ENCODE results near the gene TOX3. TPM values are rescaled to one million over a fixed set of nuclear protein-coding genes. Genes with fewer than 3 reads are reported as not detected.

TOX3 gene
- total RNA-seq, 1 experiment from 2014 or later, result 16.6 TPM

DNA sequence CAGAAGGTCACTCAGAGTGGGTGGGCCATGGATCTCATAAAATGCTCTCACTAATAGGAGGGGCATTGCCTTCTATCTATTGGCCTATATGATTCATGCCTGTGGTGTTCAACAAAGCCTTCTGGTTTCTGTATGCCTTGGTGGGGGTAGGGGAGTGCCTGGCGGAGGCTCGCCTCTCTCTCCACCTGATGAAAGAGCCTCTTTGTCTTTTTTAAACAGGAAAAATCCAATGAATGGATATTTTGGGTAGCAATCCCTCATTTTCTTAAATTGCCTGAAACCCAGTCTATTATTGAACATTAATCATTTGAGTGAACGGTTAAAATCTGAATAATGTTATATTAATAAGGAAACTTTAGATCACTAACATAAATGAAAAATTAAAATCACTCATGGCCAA, 90.6 kb downstream of the TOX3 start:
- no peak for TF ChIP-seq EZH2 (IDR thresholded peaks at IDR 0.05; ENCODE audit: borderline replicate concordance, low read depth, low read length, poor library complexity, severe bottlenecking)
- TF ChIP-seq, protein P1, sequence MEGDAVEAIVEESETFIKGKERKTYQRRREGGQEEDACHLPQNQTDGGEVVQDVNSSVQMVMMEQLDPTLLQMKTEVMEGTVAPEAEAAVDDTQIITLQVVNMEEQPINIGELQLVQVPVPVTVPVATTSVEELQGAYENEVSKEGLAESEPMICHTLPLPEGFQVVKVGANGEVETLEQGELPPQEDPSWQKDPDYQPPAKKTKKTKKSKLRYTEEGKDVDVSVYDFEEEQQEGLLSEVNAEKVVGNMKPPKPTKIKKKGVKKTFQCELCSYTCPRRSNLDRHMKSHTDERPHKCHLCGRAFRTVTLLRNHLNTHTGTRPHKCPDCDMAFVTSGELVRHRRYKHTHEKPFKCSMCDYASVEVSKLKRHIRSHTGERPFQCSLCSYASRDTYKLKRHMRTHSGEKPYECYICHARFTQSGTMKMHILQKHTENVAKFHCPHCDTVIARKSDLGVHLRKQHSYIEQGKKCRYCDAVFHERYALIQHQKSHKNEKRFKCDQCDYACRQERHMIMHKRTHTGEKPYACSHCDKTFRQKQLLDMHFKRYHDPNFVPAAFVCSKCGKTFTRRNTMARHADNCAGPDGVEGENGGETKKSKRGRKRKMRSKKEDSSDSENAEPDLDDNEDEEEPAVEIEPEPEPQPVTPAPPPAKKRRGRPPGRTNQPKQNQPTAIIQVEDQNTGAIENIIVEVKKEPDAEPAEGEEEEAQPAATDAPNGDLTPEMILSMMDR (conservative IDR thresholded peaks at IDR 0.05; ENCODE audit: low read depth, low read length), result no peak
- no peak overlapping the region for H3K27ac ChIP-seq (ENCODE audit: low read depth, low read length, poor library complexity, severe bottlenecking)

DNA sequence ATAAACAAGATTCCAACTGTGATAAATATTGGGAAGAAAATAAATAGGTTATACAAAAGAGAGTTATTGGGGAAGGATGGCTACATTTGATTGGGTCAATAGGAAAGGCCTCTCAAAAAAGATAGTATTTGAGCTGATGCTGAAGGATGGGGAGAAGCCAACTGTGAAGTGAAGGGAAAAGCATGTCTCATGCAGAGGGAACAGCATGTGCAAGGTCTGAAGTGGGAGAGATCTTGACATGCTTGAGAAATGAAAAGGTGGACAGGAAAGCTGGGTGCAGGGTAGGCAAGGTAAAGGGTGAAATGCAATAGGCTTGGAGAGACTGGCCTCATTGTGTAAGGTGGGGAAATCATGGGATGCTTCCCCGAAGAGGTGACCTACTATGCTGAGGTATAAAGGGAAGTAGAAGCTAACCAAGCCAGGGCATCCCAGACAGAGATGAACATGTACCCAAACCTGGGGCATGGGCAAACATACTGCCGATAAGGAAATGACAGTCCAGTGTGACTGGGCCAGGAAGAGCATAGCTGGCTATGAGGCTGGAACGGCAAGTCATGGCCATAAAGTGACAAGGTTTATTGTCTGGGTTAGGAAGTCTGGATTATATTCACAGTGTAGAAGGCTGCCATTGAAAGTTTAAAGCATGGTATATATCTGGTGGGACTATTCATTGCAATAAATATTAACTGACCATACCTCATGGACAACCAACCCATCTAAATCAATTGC, 91.2 kb downstream of the TOX3 start:
- BruUV-seq (replicated peaks), result no TSS peak
- no peaks in the 10 kb centered on the region for H3K36me3 ChIP-seq (ENCODE audit: insufficient read depth, low read length, poor library complexity, severe bottlenecking)
- H3K4me3 ChIP-seq (ENCODE audit: low read depth, low read length, poor library complexity, severe bottlenecking), result no peak overlapping the region
- POLR2A ChIA-PET (ENCODE audit: low non-redundant PET), result no interaction called here
- no peaks in the 10 kb centered on the region for H3K9me3 ChIP-seq (ENCODE audit: low read depth, low read length, poor library complexity, severe bottlenecking)
- H3K27ac ChIP-seq (ENCODE audit: low read depth, low read length, poor library complexity, severe bottlenecking), result no peak overlapping the region
- peaks cover 31% of the 10 kb centered on the region for H3K4me1 ChIP-seq (ENCODE audit: insufficient read depth, low read length, poor library complexity, severe bottlenecking)
- TF ChIP-seq EZH2 (IDR thresholded peaks at IDR 0.05; ENCODE audit: borderline replicate concordance, low read depth, low read length, poor library complexity, severe bottlenecking), result no peak
- TF ChIP-seq, protein P1 (conservative IDR thresholded peaks at IDR 0.05; ENCODE audit: low read depth, low read length), result no peak
- CTCF ChIA-PET, result no interaction called here
- intact Hi-C loops (cut with micrococcal nuclease; ENCODE audit: unreplicated experiment), result loop anchor here (10.0 kb wide), 2 partner anchors 381 to 409 kb away; no protein-coding TSS in a partner anchor
- DNase-seq (ENCODE audit: low spot score), result no peak
- H3K27me3 ChIP-seq (replicated peaks; ENCODE audit: insufficient read depth, low read depth, low read length, poor library complexity), result no peaks in the 10 kb centered on the region

More for the DNA sequence above, 90.6 kb downstream of the TOX3 start:
- POLR2A ChIA-PET (ENCODE audit: low non-redundant PET), result no interaction called here
- CTCF ChIA-PET, result no interaction called here
- Histone ChIP-seq H3K27me3 (replicated peaks; ENCODE audit: insufficient read depth, low read depth, low read length, poor library complexity) (no peaks in the 10 kb centered on the region), H3K4me1 (ENCODE audit: insufficient read depth, low read length, poor library complexity, severe bottlenecking) (peaks cover 35% of the 10 kb centered on the region), H3K9me3 (ENCODE audit: low read depth, low read length, poor library complexity, severe bottlenecking) (no peaks in the 10 kb centered on the region), H3K4me3 (ENCODE audit: low read depth, low read length, poor library complexity, severe bottlenecking) (no peak overlapping the region), H3K36me3 (ENCODE audit: insufficient read depth, low read length, poor library complexity, severe bottlenecking) (no peaks in the 10 kb centered on the region)
- intact Hi-C loops (cut with micrococcal nuclease; ENCODE audit: unreplicated experiment), result loop anchor here (10.0 kb wide), 2 partner anchors 382 to 408 kb away; no protein-coding TSS in a partner anchor
- BruUV-seq (replicated peaks), result no TSS peak
- no peak for DNase-seq (ENCODE audit: low spot score)

- intact Hi-C loops (cut with micrococcal nuclease; ENCODE audit: unreplicated experiment), result loop anchor here (5.0 to 10.0 kb wide), 4 partner anchors 94 to 411 kb away; partner anchors contain the start of gene TOX3
Observed at GRCh38 chr16:52453644-52454043, 93.3 kb downstream of the TOX3 start.

More at GRCh38 chr16:52453644-52454043, 93.3 kb downstream of the TOX3 start:
- DNase-seq (ENCODE audit: low spot score), result no peak
- TF ChIP-seq, protein P1 (conservative IDR thresholded peaks at IDR 0.05; ENCODE audit: low read depth, low read length), result no peak
- no peak for TF ChIP-seq EZH2 (IDR thresholded peaks at IDR 0.05; ENCODE audit: borderline replicate concordance, low read depth, low read length, poor library complexity, severe bottlenecking)
- Histone ChIP-seq H3K27me3 (replicated peaks; ENCODE audit: insufficient read depth, low read depth, low read length, poor library complexity) (no peaks in the 10 kb centered on the region), H3K27ac (ENCODE audit: low read depth, low read length, poor library complexity, severe bottlenecking) (peak overlapping the region; percentile 6), H3K36me3 (ENCODE audit: insufficient read depth, low read length, poor library complexity, severe bottlenecking) (no peaks in the 10 kb centered on the region), H3K9me3 (ENCODE audit: low read depth, low read length, poor library complexity, severe bottlenecking) (no peaks in the 10 kb centered on the region), H3K4me1 (ENCODE audit: insufficient read depth, low read length, poor library complexity, severe bottlenecking) (peaks cover 23% of the 10 kb centered on the region), H3K4me3 (ENCODE audit: low read depth, low read length, poor library complexity, severe bottlenecking) (no peak overlapping the region)
- ChIA-PET CTCF (no interaction called here), POLR2A (ENCODE audit: low non-redundant PET) (no interaction called here)
- BruUV-seq (replicated peaks), result no TSS peak
